C4-2B (cell line): ENCODE measurements around the gene ADAMTS10.

ENCODE experiments used
- CTCF ChIP-seq: fragments of 450-650 bp; conservative IDR thresholded peaks from 2 replicates; pipeline ENCODE4 v1.5.1; 2017; ENCODE audit warnings: mild to moderate bottlenecking
- ZFX ChIP-seq: fragments of 450-650 bp; IDR thresholded peaks from 2 replicates; pipeline ENCODE4 v1.6.1; 2017

- TF ChIP-seq CTCF (no peak), ZFX (no peak)
These were observed 52.8 kb downstream of the ADAMTS10 start for GRCh38 chr19:8557642-8558238.
